ENCODE measurements around the gene KCNMB2. TPM values are rescaled to one million over a fixed set of nuclear protein-coding genes. Genes with fewer than 3 reads are reported as not detected.
A peak's percentile ranks its signal among the peaks of the same experiment; 100 is the strongest.
"Not testable (repeated sequence)": the region's sequence is repeated elsewhere in the genome, so short reads cannot be mapped to it uniquely, and the experiment has no call there.

The KCNMB2 gene
- polyA plus RNA-seq, 3 donors = not detected

DNA sequence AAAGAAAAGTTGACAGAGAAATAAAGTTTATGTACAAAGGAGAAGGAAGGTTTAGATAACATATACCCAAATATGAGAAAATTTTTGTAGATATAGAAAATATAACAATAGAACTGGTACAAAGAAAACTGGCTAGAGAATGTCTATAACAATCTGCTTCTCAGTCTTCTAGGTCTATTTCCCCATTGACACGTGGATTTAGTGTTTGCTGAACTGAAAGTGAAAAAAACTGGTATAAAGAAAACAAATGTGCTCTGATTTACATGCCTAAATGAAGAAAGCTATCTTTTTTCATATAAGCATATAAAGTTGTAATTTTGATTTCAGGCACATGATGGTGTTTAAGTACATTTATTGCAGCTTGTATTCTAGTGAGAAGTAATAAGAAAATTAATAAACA is 9.8 kb downstream of the KCNMB2 start:
- no peak for DNase-seq
- H3K36me3 Mint-ChIP-seq = no peaks in the 10 kb centered on the region
- Histone ChIP-seq H4K20me1 (ENCODE audit: insufficient read depth, low read length) (no peaks in the 10 kb centered on the region), H3K27ac (ENCODE audit: low read depth in 1 of 2, low read length in 2 of 2) (no peak overlapping the region), H3K9ac (ENCODE audit: insufficient read depth, low read length, poor library complexity, severe bottlenecking) (no peak overlapping the region), H3K27me3 (ENCODE audit: control insufficient read depth in 2 of 2, insufficient read depth in 2 of 2, low read length in 2 of 2) (no peaks in the 10 kb centered on the region), H2AFZ (ENCODE audit: insufficient read depth, low read depth, low read length, poor library complexity, severe bottlenecking) (no peak overlapping the region), H3K4me3 (replicated peaks in 1 of 3; ENCODE audit: low read depth in 2 of 3, low read length in 3 of 3) (no peak overlapping the region), H3K4me2 (replicated peaks; ENCODE audit: extremely low read depth, low read length, poor library complexity, severe bottlenecking) (no peak overlapping the region), H3K79me2 (ENCODE audit: insufficient read depth, low read length) (no peaks in the 10 kb centered on the region), H3K4me1 (ENCODE audit: control insufficient read depth in 1 of 2, insufficient read depth in 2 of 2, low read length in 2 of 2) (no peaks in the 10 kb centered on the region), H3K36me3 (replicated peaks in 1 of 2; ENCODE audit: control insufficient read depth in 1 of 2, insufficient read depth in 2 of 2, low read length in 2 of 2) (no peaks in the 10 kb centered on the region), H3K9me3 (replicated peaks in 1 of 2; ENCODE audit: control insufficient read depth in 1 of 2, insufficient read depth in 1 of 2, low read length in 2 of 2) (no peaks in the 10 kb centered on the region)
- intact Hi-C loops (cut with micrococcal nuclease) = no loop called here
- peaks cover 0 to 3% (median 0%) of the 10 kb centered on the region in 7 donors for H3K9me3 Mint-ChIP-seq
- H3K27ac Mint-ChIP-seq = no peak overlapping the region
- no peaks in the 10 kb centered on the region for H3K4me1 Mint-ChIP-seq
- H3K27me3 Mint-ChIP-seq (ENCODE audit: low read depth in 3 of 3) = peaks cover 0 to 4% (median 3%) of the 10 kb centered on the region in 3 donors
- TF ChIP-seq, protein P1, sequence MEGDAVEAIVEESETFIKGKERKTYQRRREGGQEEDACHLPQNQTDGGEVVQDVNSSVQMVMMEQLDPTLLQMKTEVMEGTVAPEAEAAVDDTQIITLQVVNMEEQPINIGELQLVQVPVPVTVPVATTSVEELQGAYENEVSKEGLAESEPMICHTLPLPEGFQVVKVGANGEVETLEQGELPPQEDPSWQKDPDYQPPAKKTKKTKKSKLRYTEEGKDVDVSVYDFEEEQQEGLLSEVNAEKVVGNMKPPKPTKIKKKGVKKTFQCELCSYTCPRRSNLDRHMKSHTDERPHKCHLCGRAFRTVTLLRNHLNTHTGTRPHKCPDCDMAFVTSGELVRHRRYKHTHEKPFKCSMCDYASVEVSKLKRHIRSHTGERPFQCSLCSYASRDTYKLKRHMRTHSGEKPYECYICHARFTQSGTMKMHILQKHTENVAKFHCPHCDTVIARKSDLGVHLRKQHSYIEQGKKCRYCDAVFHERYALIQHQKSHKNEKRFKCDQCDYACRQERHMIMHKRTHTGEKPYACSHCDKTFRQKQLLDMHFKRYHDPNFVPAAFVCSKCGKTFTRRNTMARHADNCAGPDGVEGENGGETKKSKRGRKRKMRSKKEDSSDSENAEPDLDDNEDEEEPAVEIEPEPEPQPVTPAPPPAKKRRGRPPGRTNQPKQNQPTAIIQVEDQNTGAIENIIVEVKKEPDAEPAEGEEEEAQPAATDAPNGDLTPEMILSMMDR (IDR thresholded peaks at IDR 0.05) = no peak
- WGBS (ENCODE audit: insufficient coverage) = no CpG with 5 or more reads among the region's 1 CpG
- no peak overlapping the region for H3K4me3 Mint-ChIP-seq

DNA sequence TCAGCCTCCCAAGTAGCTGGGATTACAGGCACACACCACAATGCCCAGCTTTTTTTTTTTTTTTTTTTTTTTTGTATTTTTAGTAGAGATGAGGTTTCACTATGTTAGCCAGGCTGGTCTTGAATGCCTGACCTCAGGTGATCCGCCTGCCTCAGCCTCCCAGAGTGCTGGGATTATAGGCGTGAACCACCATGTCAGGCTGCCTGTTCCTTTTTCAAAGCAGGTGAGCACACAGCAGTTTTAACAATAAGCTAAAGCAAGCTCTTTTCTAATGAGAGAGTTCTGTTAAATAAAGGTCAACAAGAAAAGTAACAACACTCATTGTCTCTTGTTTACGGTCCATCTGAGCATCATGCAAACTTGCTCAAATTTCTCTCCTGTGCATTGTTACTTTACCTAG is 13.2 kb downstream of the KCNMB2 start:
- H3K4me3 ChIP-seq (replicated peaks in 1 of 3; ENCODE audit: low read depth in 2 of 3, low read length in 3 of 3); H3K36me3 Mint-ChIP-seq; H3K27me3 Mint-ChIP-seq (ENCODE audit: low read depth in 3 of 3); H3K9me3 Mint-ChIP-seq; H2AFZ ChIP-seq (ENCODE audit: insufficient read depth, low read depth, low read length, poor library complexity, severe bottlenecking); H3K4me3 Mint-ChIP-seq; H4K20me1 ChIP-seq (ENCODE audit: insufficient read depth, low read length); H3K27ac ChIP-seq (ENCODE audit: low read depth in 1 of 2, low read length in 2 of 2); H3K4me2 ChIP-seq (replicated peaks; ENCODE audit: extremely low read depth, low read length, poor library complexity, severe bottlenecking); H3K27me3 ChIP-seq (ENCODE audit: control insufficient read depth in 2 of 2, insufficient read depth in 2 of 2, low read length in 2 of 2); H3K9ac ChIP-seq (ENCODE audit: insufficient read depth, low read length, poor library complexity, severe bottlenecking); DNase-seq; H3K36me3 ChIP-seq (replicated peaks in 1 of 2; ENCODE audit: control insufficient read depth in 1 of 2, insufficient read depth in 2 of 2, low read length in 2 of 2); H3K9me3 ChIP-seq (replicated peaks in 1 of 2; ENCODE audit: control insufficient read depth in 1 of 2, insufficient read depth in 1 of 2, low read length in 2 of 2); H3K79me2 ChIP-seq (ENCODE audit: insufficient read depth, low read length); intact Hi-C loops (cut with micrococcal nuclease): not testable (repeated sequence)
- Mint-ChIP-seq H3K27ac (peak overlapping the region in 1 of 7 donors; percentile 43), H3K4me1 (peaks cover 16% of the 10 kb centered on the region)
- 85% methylated on average over 3 of the region's 3 CpGs for WGBS (ENCODE audit: insufficient coverage)
- H3K4me1 ChIP-seq (ENCODE audit: control insufficient read depth in 1 of 2, insufficient read depth in 2 of 2, low read length in 2 of 2) = peaks cover 8 to 12% of the 10 kb centered on the region in 2 donors
